Karpas-422 (cell line): ENCODE measurements around the gene PAEP. TPM values are rescaled to one million over a fixed set of nuclear protein-coding genes. Genes with fewer than 3 reads are reported as not detected.

Experiments used
- DNase-seq: peaks from one replicate; pipeline ENCODE4 v3.0.0-alpha.2; 2015
- H2AFZ ChIP-seq: fragments of 200-600 bp; sonication (generic); 2 replicates; pipeline ENCODE4 v1.6.1; 2014; ENCODE audit warnings: antibody characterized with exemption, low read length, mixed read lengths
- H3K27ac ChIP-seq: fragments of 200-600 bp; sonication (generic); 2 replicates; pipeline ENCODE4 v1.5.1; 2014; ENCODE audit warnings: mild to moderate bottlenecking, low read length, moderate library complexity
- H3K27me3 ChIP-seq: fragments of 200-600 bp; sonication (generic); 2 replicates; pipeline ENCODE4 v1.6.1; 2014; ENCODE audit warnings: low read length, mixed read lengths
- H3K36me3 ChIP-seq: fragments of 200-600 bp; sonication (generic); 2 replicates; pipeline ENCODE4 v1.6.1; 2014; ENCODE audit warnings: low read length, mixed read lengths; ENCODE audit not compliant: insufficient read depth
- H3K4me1 ChIP-seq: fragments of 200-600 bp; sonication (generic); 2 replicates; pipeline ENCODE4 v1.6.1; 2014; ENCODE audit warnings: mild to moderate bottlenecking, low read length, mixed read lengths
- H3K4me2 ChIP-seq: fragments of 200-600 bp; sonication (generic); 2 replicates; pipeline ENCODE4 v1.6.1; 2014; ENCODE audit warnings: low read length, low read depth, mild to moderate bottlenecking; ENCODE audit not compliant: poor library complexity, severe bottlenecking
- H3K4me3 ChIP-seq: fragments of 200-600 bp; sonication (generic); 2 replicates; pipeline ENCODE4 v1.5.1; 2014; ENCODE audit warnings: mild to moderate bottlenecking, antibody characterized with exemption, low read length, mixed read lengths
- H3K79me2 ChIP-seq: fragments of 200-600 bp; sonication (generic); 2 replicates; pipeline ENCODE4 v1.6.1; 2014; ENCODE audit warnings: mild to moderate bottlenecking, low read length, mixed read lengths
- H3K9ac ChIP-seq: fragments of 200-600 bp; sonication (generic); 2 replicates; pipeline ENCODE4 v1.6.0; 2014; ENCODE audit warnings: low read length
- H3K9me2 ChIP-seq: fragments of 200-600 bp; sonication (generic), shearing (Covaris generic); replicated peaks from 2 replicates; pipeline ENCODE4 v1.6.0; 2014; ENCODE audit warnings: mild to moderate bottlenecking, low read length, moderate library complexity; ENCODE audit not compliant: insufficient read depth
- H3K9me3 ChIP-seq: fragments of 300-700, 200-600 bp; sonication (generic); 2 replicates; pipeline ENCODE4 v1.6.1; 2014; ENCODE audit warnings: low read length, mixed read lengths
- H4K20me1 ChIP-seq: fragments of 200-600 bp; sonication (generic); 2 replicates; pipeline ENCODE4 v1.6.1; 2014; ENCODE audit warnings: mild to moderate bottlenecking, antibody characterized with exemption, low read length, low read depth; ENCODE audit not compliant: insufficient read depth
- total RNA-seq: library from RNA; depleted of rRNA; stranded (reverse); fragments of >200 nt; shearing (Covaris generic); gene quantifications from 2 replicates; pipeline ENCODE4 v1.2.3, GENCODE V29; 2014; ENCODE audit warnings: low replicate concordance

PAEP gene
- total RNA-seq, 1 experiment from 2014 or later: not detected

GRCh38 chr9:135588371-135588770 is 26.8 kb downstream of the PAEP start:
- DNase-seq: no peak

GRCh38 chr9:135588886-135589595 is 27.5 kb downstream of the PAEP start:
- Histone ChIP-seq H3K27ac (no peak overlapping the region), H3K27me3 (no peaks in the 10 kb centered on the region), H4K20me1 (no peaks in the 10 kb centered on the region), H3K79me2 (no peaks in the 10 kb centered on the region), H3K9ac (no peak overlapping the region), H3K4me1 (no peaks in the 10 kb centered on the region), H3K9me3 (no peaks in the 10 kb centered on the region), H3K4me3 (no peak overlapping the region), H2AFZ (no peak overlapping the region), H3K9me2 (no peaks in the 10 kb centered on the region), H3K36me3 (no peaks in the 10 kb centered on the region), H3K4me2 (no peak overlapping the region)
- DNase-seq: no peak

More at GRCh38 chr9:135588371-135588770, 26.8 kb downstream of the PAEP start:
- no peak overlapping the region for H3K4me3 ChIP-seq
- H3K27ac ChIP-seq: no peak overlapping the region
- no peaks in the 10 kb centered on the region for H3K4me1 ChIP-seq
- no peaks in the 10 kb centered on the region for H3K79me2 ChIP-seq
- H3K9me2 ChIP-seq: no peaks in the 10 kb centered on the region
- H4K20me1 ChIP-seq: no peaks in the 10 kb centered on the region
- H3K4me2 ChIP-seq: no peak overlapping the region
- H3K9ac ChIP-seq: no peak overlapping the region
- no peaks in the 10 kb centered on the region for H3K9me3 ChIP-seq
- H2AFZ ChIP-seq: no peak overlapping the region
- no peaks in the 10 kb centered on the region for H3K27me3 ChIP-seq
- no peaks in the 10 kb centered on the region for H3K36me3 ChIP-seq

- Histone ChIP-seq H2AFZ (no peak overlapping the region), H3K9me2 (no peaks in the 10 kb centered on the region), H4K20me1 (no peaks in the 10 kb centered on the region), H3K4me2 (no peak overlapping the region), H3K9ac (no peak overlapping the region), H3K27me3 (no peaks in the 10 kb centered on the region), H3K4me1 (no peaks in the 10 kb centered on the region), H3K36me3 (no peaks in the 10 kb centered on the region), H3K4me3 (no peak overlapping the region), H3K79me2 (no peaks in the 10 kb centered on the region), H3K9me3 (no peaks in the 10 kb centered on the region), H3K27ac (no peak overlapping the region)
- no peak for DNase-seq
Measured at GRCh38 chr9:135589596-135590485, 28.3 kb downstream of the PAEP start.

DNA sequence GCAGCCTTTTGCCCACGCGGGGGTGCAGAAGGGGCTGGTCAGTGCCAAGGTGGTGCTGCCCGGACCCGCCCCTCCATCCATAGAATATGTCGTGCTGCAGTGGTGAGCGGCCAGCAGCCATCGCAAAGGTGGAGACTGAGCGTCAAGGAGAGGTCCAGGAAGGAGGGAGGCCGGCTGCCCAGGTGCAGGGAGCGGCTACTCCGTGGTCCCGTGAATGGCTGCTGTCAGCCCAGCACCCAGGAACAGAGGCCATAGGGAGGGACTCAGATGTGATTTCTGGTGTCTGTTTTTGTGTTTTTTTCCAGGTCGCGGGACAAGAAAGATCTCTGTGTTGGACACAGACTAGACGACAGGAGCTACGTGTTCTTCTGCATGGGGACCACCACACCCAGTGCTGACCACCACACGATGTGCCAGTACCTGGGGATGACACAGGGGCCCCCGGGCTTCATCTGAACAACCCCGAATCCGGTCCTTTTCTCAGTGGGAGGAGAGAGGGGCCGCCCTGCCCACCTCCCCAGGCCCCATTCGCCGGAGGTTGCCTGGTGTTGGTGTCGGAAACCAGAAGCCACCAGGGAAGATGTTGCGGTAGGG is 29.0 kb downstream of the PAEP start:
- Histone ChIP-seq H3K9ac (no peak overlapping the region), H3K27ac (no peak overlapping the region), H3K4me1 (no peaks in the 10 kb centered on the region), H2AFZ (no peak overlapping the region), H3K9me2 (no peaks in the 10 kb centered on the region), H4K20me1 (no peaks in the 10 kb centered on the region), H3K79me2 (no peaks in the 10 kb centered on the region), H3K27me3 (no peaks in the 10 kb centered on the region), H3K4me2 (no peak overlapping the region), H3K36me3 (no peaks in the 10 kb centered on the region), H3K9me3 (no peaks in the 10 kb centered on the region), H3K4me3 (no peak overlapping the region)
- no peak for DNase-seq

DNA sequence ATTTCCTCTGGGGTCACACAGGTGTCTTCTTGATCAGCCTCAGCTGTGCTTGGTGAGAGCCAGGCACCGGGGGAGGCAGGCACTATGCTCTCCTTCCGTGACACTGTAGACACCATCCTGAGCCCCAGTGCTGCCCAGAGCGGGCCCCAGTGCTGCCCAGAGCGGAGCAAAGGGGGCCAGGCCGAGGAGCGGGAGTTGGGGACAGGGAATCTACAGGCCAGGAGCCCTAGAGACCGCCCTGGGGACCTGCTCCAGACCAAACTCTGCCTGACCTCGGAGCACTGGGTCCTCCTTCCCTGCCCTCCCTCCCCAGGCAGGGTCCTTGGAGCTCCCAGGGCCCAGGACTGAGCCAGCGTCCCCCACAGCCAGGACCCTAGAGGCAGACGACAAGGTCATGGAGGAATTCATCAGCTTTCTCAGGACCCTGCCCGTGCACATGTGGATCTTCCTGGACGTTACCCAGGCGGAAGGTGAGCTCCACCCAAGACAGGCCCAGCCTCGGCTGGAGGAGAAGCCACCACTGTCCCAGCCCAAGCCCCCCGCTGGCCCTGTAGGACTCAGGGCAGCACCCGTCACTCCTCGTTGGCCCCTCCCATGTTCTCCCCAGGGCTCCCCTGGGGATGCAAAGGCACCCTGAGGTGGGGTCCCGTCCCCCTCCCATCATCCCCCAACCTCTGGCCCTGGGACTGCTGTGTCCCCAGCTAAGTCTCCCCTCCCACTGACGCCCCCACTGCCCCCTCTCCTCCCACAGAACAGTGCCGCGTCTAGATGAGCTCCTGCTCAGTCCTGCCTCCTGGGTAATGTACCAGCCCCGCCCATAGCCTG is 30.2 kb downstream of the PAEP start:
- no peak overlapping the region for H3K27ac ChIP-seq

DNA sequence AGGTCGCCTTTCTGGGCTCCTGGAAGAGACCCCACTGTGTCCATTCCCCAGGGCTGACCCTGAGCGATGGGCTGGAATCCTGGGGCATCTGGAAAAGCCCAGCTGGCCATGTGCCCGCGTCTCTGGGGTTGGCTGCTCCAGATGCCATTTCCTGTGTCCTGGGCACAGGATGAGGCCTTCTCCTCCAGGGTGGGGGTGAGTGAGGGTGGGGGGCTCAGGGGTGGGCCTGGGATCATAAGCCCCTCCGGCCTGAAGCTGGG is 30.7 kb downstream of the PAEP start:
- H2AFZ ChIP-seq: no peak overlapping the region
- no peaks in the 10 kb centered on the region for H3K36me3 ChIP-seq
- H3K27ac ChIP-seq: no peak overlapping the region
- H4K20me1 ChIP-seq: no peaks in the 10 kb centered on the region
- H3K79me2 ChIP-seq: no peaks in the 10 kb centered on the region
- H3K4me3 ChIP-seq: no peak overlapping the region
- no peaks in the 10 kb centered on the region for H3K27me3 ChIP-seq
- no peaks in the 10 kb centered on the region for H3K4me1 ChIP-seq
- no peaks in the 10 kb centered on the region for H3K9me2 ChIP-seq
- no peak overlapping the region for H3K4me2 ChIP-seq
- H3K9me3 ChIP-seq: no peaks in the 10 kb centered on the region
- DNase-seq: no peak
- H3K9ac ChIP-seq: no peak overlapping the region

More for the DNA sequence above, 30.2 kb downstream of the PAEP start:
- no peaks in the 10 kb centered on the region for H3K27me3 ChIP-seq
- H3K9ac ChIP-seq: no peak overlapping the region
- no peaks in the 10 kb centered on the region for H3K9me2 ChIP-seq
- H3K36me3 ChIP-seq: no peaks in the 10 kb centered on the region
- H3K79me2 ChIP-seq: no peaks in the 10 kb centered on the region
- H3K9me3 ChIP-seq: no peaks in the 10 kb centered on the region
- H3K4me3 ChIP-seq: no peak overlapping the region
- no peaks in the 10 kb centered on the region for H4K20me1 ChIP-seq
- H2AFZ ChIP-seq: no peak overlapping the region
- H3K4me1 ChIP-seq: no peaks in the 10 kb centered on the region
- no peak for DNase-seq
- no peak overlapping the region for H3K4me2 ChIP-seq

DNA sequence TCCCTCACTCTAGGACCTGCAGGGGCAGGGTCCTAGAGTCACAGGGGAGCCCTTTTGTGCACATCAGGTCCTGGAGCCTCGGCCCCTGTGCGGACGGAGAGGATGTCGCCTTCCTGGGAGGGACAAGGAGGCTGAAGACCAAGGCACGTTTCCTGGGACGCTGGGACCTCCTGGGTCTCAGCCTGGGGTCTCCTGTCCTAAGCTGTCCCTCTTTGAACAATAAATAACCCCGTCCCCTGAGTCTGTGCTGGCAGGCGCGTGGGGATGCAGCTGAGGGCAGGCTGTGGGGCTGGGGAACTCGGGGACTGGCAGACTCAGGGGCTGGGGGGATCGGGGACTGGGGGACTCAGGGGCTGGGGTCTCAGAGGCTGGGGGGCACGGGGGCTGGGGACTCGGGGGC is 31.1 kb downstream of the PAEP start:
- Histone ChIP-seq H3K79me2 (no peaks in the 10 kb centered on the region), H3K36me3 (no peaks in the 10 kb centered on the region), H3K4me3 (no peak overlapping the region), H3K4me2 (no peak overlapping the region), H2AFZ (no peak overlapping the region), H3K27ac (no peak overlapping the region), H3K9me3 (no peaks in the 10 kb centered on the region), H3K9ac (no peak overlapping the region), H4K20me1 (no peaks in the 10 kb centered on the region), H3K4me1 (no peaks in the 10 kb centered on the region), H3K9me2 (no peaks in the 10 kb centered on the region), H3K27me3 (no peaks in the 10 kb centered on the region)
- no peak for DNase-seq

- no peaks in the 10 kb centered on the region for H3K4me1 ChIP-seq
- H3K27ac ChIP-seq: no peak overlapping the region
- no peaks in the 10 kb centered on the region for H3K9me2 ChIP-seq
- no peak overlapping the region for H3K4me2 ChIP-seq
- H3K4me3 ChIP-seq: no peak overlapping the region
- H2AFZ ChIP-seq: no peak overlapping the region
- no peaks in the 10 kb centered on the region for H3K79me2 ChIP-seq
- H3K27me3 ChIP-seq: no peaks in the 10 kb centered on the region
- H3K9me3 ChIP-seq: no peaks in the 10 kb centered on the region
- no peaks in the 10 kb centered on the region for H4K20me1 ChIP-seq
- DNase-seq: no peak
- no peak overlapping the region for H3K9ac ChIP-seq
- no peaks in the 10 kb centered on the region for H3K36me3 ChIP-seq
Measured at GRCh38 chr9:135596211-135596610, 34.7 kb downstream of the PAEP start.
